Measurements from ENCODE around the gene SLC12A7.

SLC12A7 gene

GRCh38 chr5:1077026-1077425 is 34.8 kb downstream of the SLC12A7 start:
- no peak for DNase-seq

- no peak for DNase-seq
Measured at GRCh38 chr5:1076406-1076805, 35.5 kb downstream of the SLC12A7 start.

GRCh38 chr5:1075931-1076330 is 35.9 kb downstream of the SLC12A7 start:
- no peak for DNase-seq

- no peak for DNase-seq
Measured at GRCh38 chr5:1075555-1075881, 36.3 kb downstream of the SLC12A7 start.

DNA sequence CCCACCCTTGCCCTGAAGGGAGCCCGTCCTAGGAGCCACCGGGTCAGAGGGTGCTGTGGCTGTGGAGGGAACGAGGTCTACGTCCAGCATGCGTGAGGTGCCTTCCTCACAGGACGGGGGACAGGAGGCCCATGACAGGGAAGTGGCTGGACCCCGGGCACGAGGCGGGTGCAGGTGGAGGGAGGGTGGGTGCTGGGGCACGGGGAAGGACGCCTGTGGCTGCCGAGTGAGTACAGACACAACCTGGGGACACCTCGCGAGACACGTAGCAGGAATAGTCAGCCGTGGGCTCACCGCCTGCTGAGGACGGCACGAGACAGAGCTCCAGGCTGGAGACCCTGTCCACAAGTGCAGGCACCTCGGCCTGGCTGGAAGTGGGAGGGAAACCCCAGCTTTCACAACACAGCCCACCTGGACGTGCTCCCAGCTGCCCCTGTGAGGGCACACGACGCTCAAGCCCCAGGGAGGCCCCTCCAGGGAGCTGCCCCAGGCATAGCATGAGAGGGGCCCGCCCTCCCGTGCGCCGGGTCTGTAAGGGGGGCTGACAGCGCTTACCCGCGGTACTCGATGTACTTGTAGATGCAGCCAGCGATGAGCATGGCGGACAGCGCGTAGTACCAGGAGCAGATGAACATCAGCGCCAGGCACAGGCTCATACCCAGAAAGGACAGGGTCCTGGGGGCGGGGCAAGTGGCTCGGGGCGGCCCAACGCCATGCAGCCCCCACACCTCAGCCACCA is 36.9 kb downstream of the SLC12A7 start:
- DNase-seq = no peak

DNA sequence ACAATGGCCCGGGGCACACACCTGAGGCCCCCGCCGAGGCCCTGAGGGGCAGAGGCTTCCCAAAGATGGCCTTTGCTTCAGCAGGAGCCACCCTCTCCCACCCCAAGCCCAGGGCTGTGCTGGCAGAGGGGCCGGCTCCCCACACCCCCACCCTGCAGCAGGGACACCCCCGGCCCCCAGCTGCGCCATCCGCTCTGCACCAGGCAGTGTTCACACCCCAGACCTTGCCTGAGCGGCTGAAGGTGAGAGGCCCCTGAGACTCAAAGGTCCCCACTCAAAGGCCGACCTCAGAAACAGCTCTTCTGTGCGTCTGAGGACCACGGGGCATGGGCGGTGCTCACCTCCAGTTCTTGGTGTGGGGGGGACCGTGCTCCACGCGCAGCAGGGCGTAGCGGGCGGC is 37.6 kb downstream of the SLC12A7 start:
- DNase-seq = no peak

DNA sequence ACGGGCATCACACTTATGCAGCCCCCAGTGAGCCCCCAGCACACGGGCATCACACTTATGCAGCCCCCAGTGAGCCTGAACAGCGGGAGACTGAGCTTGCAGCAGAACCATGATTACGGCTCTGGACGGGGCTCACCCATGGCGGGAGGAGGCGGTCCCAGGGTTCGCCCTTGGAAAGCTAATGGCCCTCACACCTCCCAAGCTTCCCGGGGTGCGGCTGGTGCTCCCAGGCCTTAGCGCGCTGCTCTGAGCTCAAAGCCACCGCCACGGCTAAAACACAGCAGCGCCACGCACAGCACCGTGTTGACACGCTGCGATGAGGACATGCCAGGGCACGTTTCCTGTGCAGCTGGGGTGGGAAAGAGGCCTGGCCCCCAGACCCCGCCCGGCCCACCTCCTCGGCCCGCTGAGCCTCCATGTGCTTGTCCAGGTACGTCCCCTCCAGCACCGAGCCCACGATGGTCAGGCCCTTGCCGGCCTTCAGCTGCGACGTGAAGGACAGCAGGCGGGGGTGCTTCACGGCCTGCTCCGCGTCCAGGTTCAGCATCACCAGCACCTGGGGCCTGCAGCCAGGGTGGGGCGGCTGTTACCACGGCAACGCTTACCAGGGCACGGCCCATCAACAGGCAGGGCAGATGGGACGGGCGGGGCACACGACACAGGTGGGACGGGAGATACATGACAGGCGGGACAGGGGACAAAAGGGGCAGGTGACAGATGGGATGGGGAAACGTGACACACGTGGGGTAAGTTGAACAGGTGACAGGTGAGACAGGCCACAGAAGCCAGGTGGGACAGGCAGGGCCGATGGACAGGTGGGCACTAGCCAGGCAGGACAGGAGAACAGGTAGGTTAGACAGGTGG is 38.4 kb downstream of the SLC12A7 start:
- no peak for DNase-seq

DNA sequence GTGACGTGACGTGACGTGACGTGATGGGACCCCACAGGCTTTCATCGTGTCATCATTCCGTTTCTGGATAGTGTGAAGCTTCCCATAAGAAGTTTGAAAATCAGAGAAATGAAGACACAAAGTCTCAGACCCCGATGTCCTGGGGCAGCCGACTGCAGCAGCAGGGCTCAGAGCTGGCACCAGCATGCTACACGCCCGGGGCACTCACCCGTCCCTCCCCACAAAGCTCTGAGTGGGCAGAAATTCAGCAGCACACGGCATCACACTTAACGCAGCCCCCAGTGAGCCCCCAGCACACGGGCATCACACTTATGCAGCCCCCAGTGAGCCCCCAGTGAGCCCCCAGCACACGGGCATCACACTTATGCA is 42.2 kb downstream of the SLC12A7 start:
- DNase-seq = no peak

GRCh38 chr5:1068895-1069719 is 42.8 kb downstream of the SLC12A7 start:
- no peak for DNase-seq

DNA sequence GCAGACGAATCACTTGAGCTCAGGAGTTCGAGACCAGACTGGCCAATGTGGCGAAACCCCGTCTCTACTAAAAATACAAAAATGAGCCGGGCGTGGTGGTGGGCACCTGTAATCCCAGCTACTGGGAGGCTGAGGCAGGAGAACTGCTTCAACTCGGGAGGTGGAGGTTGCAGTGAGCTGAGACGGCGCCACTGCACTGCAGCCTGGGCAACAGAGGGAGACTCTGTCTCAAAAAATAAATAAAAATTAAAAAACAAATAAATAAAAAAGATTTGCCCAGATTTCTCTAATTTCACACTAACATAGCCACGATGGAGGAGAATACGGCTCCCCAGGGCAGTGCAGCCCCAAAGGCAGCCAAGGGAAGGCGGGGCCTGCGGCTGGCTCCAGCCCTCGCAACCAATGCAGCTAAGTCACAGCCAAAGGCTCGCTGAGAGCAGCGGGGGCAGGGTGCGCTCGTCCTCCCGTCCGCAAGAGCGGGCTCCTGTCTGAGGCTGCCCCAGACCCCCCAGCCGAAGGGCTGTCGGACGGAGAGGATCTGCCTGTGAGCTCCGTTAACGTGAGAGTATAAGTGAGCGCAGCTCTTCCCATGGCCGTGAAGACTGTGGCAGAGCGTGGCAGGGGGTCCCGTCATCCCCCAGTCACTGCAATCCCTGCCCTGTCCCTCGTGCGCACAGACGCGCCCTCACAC is 43.5 kb downstream of the SLC12A7 start:
- no peak for DNase-seq

- no peak for DNase-seq
Measured at GRCh38 chr5:1067141-1068121, 44.4 kb downstream of the SLC12A7 start.

DNA sequence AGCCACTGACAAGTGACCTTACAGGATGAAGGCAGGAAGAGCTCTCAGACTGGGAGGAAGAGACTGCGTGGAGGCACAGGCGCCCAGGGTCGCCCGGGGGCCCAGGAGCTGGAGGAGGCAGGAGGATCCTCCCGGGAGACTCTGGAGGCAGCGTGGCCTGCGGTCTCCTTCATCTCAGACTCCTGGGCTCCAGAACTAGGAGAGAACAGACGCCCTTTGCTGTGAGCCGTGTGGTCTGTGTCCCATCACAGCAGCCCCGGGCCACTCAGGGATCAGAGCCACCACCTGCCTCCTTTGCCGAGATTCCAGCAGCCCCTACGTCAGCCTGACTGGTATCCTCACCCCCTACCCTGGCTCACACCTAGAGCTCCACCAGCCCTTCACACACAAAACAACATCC is 45.2 kb downstream of the SLC12A7 start:
- DNase-seq = no peak

- no peak for DNase-seq
Measured at GRCh38 chr5:1065891-1066650, 45.8 kb downstream of the SLC12A7 start.

DNA sequence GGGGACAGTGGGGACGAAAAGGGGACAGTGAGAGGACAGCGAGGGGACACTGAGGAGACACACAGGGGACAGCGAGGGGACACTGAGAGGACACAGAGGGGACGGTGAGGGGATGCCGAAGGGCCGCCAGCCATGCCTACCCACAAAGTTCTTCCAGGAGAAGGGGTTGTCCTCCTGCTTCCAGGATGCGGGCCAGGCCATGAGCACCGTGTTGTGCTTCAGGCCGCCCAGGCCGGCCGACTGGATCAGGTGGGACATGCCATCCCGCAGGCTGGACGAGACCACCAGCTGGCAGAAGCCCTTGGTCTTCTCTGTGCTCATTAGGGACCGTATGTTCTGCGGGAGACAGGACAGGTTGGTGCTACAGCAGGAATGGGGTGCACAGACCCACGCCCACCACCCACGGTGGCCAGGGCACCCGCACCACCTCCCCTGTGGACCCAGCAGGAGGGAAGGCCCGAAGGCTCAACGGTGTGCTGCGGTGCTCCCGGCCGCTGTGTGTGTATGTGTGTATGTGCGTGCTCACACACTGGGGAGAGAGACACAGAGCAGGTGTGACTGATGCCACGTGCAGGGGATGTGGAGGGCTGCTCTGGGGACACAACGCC is 46.6 kb downstream of the SLC12A7 start:
- DNase-seq = no peak

DNA sequence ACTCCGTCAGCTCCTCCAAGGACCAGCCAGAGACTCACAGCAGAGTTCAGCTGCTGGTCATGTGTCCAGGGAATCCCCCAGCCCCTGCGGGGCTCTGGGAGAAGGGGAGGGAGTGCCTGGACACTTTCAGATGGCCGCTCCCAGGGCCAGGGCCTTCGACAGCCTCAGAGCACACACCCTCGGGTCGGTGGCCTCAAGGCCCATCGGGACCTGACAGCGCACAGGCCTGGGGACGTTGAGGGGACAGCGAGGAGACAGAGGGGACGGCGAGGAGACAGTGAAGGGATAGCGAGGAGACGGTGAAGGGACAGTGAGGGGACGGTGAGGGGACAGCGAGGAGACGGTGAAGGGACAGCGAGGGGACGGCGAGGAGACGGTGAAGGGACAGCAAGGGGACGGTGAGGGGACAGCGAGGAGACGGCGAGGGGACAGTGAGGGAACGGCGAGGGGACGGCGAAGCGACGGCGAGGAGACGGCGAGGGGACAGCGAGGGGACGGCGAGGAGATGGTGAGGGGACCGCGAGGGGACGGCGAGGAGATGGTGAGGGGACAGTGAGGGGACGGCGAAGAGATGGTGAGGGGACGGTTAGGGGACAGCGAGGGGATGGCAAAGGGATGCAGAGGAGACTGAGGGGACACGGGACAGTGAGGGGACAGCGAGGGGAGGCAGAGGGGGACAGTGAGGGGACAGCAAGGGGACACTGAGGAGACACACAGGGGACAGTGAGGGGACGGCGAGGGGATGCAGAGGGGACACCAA is 47.3 kb downstream of the SLC12A7 start:
- DNase-seq = no peak

GRCh38 chr5:1063661-1064382 is 48.0 kb downstream of the SLC12A7 start:
- no peak for DNase-seq

DNA sequence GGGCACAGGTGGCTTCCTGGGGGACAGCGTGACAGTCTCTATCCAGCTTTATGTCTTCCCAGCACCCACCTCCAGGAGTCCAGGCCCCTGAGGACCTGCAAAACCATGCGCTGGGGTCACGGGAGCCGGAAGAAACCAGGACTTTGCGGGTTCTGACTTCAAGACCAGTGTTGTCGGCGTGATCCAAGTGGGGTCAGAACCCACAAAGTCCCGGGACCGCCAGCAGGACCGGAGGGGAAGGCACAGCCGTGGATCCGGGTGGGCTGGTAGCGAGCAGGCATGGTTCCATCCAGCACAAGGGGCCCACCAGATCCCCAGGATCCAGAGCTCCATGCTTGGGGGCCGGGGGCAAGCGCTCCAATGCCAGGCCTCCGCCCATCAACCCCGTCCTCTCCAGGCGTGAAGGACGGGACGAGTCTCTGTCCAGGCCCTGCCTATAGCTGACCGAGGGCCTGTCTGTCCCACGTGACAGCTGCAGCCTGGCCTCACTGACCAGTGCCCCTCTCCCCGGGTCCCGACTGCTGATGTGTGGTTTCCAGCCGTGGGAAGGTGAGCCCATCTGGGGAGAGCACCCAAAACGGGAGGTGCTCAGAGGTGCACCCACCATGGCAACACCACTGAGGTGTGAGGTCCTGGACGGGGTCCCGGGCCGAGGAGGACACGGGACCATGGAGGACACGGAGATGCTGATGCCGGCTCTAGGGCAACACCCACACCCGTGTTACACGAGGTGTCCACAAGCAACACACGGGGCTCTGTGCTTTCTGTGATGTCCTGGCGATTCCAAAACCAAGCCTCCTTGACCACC is 48.9 kb downstream of the SLC12A7 start:
- DNase-seq = no peak

- DNase-seq = no peak
Measured at GRCh38 chr5:1061916-1062315, 49.9 kb downstream of the SLC12A7 start.

Measured in activated CD4-positive, alpha-beta T cell treated with anti-CD3 and anti-CD28 coated beads, Interleukin-2, amount 50 U/mL, for 4 hours (primary cell).